HG02759 (cell line): Measurements from ENCODE around the gene RTEL1.

Experiments used
- ATAC-seq: cut with Tn5 transposase; IDR thresholded peaks from one replicate; pipeline ENCODE4 v1.9.1; 2021; ENCODE audit warnings: mild to moderate bottlenecking, moderate library complexity; ENCODE audit not compliant: unreplicated experiment

Gene RTEL1

DNA sequence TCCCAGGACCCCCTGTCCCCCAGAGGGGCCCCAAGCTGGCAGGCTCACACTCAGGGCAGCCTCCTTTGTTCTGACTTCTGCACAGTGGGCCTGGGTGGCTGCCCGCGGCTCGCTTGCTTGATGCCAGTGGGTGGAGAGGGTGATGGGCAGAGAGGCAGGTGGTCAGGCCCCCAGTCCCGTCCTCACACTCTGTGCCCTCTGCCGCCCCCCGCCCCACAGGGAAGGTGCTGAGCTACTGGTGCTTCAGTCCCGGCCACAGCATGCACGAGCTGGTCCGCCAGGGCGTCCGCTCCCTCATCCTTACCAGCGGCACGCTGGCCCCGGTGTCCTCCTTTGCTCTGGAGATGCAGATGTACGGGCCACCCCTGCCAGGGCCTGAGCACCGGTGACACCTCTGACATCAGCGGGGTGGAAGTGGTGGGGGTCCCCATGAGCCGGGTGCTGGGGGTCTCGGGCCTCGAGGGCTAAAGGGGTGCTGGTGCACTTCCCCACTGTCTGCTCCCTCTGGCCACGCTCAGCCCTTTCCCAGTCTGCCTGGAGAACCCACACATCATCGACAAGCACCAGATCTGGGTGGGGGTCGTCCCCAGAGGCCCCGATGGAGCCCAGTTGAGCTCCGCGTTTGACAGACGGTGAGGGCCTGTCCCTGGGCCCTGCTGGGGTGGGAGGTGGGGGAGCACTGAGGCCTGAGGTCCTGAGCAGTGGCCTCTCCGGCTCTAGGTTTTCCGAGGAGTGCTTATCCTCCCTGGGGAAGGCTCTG is 29.5 kb downstream of the RTEL1 start:
- ATAC-seq: no peak

DNA sequence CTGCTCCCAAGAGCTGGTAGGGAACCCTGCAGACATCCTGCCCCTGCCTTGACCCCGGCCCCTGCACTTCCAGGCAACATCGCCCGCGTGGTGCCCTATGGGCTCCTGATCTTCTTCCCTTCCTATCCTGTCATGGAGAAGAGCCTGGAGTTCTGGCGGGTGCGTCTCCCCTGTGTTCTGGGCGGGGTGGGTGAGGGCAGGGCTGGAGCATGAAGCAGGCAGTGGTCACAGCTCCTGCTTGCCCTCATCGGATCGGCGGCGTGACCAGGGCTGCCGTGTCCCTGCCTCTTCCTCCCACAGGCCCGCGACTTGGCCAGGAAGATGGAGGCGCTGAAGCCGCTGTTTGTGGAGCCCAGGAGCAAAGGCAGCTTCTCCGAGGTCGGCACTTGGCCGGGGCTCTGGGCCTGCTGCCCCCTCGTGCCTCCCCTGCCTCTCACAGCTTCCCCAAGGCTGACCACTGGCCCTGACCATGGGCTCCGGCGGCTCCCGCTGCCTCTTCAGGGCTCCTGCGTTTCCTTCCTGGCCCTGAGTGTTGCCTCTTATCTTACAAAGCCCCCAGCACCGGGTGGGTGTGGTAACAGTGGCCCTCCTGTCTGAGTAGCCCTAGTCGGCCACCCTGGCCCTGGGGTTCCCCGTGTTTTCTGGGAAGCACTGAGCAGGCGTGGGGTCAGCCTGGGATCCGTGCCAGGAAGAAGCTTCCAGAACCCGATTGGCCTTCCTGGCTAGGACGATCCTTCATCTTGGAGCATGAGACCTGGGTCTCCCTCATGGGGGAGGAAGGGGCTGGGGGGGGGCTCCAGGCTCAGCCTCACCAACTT is 30.3 kb downstream of the RTEL1 start:
- no peak for ATAC-seq

DNA sequence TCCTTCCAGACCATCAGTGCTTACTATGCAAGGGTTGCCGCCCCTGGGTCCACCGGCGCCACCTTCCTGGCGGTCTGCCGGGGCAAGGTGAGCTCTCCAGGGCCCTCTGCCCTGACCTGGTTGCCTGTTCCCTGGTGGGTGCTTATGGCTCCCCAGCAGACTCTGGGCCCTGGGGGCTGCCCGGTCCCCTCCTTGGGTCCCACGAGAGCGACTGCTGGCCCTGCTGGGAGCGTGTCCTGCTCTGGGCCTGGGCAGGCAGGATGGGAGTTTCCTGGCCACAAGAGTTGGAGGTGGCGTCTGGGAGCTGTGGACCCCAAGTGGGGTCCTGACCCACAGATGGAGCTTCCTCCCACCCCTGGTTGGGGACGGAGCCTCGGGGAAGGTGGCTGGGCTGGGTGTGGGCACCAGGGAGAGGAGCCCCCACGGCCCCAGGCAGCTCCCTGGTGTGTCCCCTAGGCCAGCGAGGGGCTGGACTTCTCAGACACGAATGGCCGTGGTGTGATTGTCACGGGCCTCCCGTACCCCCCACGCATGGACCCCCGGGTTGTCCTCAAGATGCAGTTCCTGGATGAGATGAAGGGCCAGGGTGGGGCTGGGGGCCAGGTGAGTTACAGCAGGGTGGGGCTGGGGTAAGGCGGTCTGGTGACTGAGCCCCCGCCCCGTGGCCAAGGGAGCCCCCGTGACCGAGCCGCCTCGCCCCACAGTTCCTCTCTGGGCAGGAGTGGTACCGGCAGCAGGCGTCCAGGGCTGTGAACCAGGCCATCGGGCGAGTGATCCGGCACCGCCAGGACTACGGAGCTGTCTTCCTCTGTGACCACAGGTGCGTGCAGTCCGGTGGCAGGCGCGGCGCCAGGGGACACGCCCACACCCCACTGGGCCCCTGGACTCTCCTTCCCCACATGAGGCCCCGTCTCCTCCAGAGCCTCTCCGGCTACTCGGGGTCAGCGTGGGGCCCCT is 31.2 kb downstream of the RTEL1 start:
- ATAC-seq: no peak

DNA sequence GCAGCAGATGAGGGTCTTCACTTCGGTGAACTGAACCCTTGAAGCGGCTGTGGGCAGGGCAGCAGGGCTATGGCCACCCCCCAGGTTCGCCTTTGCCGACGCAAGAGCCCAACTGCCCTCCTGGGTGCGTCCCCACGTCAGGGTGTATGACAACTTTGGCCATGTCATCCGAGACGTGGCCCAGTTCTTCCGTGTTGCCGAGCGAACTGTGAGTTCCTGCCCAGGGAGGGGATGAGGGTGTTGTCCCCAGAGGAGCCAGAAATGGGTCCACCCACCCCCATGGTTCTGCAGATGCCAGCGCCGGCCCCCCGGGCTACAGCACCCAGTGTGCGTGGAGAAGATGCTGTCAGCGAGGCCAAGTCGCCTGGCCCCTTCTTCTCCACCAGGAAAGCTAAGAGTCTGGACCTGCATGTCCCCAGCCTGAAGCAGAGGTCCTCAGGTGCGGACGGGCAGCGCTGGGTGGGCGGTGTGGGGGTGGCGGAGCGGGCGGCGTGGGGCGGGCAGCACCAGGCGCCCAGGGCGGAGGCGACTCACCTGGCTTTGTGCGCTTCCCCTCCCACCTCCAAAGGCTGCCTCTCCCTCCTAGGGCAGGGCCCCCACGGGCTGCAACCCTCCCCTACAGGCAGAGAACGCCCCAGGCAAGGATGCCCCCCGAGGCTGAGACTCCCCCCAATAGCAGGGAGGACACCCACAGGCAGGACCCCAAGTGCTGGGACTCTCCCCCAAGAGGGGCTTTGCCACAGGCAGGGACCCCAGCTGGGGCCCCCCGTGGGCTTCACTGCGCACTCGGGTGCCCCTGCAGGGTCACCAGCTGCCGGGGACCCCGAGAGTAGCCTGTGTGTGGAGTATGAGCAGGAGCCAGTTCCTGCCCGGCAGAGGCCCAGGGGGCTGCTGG is 32.1 kb downstream of the RTEL1 start:
- no peak for ATAC-seq

DNA sequence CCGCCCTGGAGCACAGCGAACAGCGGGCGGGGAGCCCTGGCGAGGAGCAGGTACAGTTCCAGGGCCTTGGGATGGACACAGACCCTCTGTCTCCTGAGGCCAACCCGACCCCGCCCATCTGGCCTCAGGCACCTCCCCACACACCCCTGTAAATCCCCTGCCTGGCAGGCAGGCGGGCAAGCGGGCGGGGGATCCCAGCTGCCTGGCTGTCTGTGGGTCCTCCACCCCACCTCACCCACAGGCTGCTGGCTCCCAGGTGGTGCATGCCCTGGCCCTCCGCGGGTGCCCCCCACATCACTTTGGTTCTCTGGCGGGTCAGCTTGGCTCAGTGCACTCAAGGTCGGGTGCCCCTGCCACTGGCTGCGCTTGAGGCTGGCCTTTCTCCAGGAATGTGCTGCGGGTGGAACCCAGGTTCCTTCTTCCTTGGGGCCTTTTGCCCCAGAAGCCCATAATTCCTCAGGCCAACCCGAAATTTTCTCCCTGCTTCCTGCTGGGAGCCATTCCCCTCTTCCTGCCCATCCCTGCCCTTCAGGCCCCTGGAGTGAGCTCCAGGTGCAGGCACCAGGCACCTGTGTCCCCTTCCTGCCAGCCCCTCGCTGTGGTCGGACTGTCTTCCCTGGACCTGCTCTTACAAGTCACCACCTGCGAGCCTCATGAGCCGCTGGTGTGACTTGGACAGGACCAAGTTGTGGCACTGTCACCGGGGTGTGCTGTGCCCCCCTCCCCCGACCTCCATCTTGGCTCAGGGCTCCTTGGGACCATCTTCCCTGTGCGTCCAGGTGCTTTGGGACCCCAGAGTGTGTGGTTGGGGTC is 33.0 kb downstream of the RTEL1 start:
- ATAC-seq: no peak

DNA sequence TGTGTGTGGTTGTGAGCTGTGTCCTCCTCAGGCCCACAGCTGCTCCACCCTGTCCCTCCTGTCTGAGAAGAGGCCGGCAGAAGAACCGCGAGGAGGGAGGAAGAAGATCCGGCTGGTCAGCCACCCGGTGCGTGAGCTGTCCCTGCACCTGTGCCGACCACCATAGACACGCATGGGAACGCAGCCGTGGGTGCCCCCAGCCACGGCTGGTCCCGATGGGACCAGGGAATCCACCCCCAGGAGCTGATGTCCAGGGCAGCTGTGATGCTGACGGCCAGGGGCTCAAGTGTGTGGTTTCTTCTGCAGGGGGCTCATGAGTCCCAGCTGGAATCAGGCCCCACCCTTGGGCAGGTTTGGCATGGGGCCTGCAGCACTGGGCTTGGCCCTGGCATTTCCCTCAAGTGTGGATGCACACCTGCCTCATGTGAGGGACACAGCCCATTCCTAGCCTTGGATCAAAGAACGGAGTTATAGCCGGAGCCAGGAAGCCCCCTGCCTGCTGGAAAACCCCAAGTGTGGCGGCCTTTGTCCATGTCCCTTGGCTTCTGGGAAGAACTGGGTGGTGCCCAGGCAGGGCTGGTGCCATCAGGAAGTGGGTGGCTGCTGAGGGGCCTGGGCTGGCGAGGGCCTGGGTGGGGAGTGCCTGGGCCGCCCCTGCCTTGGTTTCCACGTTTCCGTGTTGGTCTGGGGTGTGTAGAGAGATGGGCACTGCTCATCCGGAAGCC is 33.8 kb downstream of the RTEL1 start:
- ATAC-seq: no peak

DNA sequence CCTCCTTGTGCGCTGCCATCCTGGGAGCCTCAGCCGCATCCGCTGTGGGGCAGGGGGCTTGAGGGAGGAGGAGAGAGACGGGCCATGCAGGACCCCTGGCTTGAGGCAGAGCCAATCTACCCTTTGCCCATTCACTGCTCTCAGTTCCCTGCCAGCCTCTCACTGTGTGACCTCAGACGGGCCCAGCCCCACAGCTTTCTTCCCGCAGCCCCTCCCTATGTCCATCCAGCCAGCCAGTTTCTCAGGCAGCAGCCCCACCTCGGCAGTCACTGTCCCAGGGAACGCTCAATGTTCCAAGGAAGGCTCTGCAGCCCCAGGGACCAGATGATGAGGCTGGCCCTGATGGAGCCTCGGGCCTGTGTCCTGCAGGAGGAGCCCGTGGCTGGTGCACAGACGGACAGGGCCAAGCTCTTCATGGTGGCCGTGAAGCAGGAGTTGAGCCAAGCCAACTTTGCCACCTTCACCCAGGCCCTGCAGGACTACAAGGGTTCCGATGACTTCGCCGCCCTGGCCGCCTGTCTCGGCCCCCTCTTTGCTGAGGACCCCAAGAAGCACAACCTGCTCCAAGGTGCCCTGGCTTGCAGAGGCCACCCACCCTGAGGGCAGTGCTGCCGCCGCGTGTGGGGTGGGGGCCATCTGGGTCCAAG is 34.4 kb downstream of the RTEL1 start:
- ATAC-seq: no peak

DNA sequence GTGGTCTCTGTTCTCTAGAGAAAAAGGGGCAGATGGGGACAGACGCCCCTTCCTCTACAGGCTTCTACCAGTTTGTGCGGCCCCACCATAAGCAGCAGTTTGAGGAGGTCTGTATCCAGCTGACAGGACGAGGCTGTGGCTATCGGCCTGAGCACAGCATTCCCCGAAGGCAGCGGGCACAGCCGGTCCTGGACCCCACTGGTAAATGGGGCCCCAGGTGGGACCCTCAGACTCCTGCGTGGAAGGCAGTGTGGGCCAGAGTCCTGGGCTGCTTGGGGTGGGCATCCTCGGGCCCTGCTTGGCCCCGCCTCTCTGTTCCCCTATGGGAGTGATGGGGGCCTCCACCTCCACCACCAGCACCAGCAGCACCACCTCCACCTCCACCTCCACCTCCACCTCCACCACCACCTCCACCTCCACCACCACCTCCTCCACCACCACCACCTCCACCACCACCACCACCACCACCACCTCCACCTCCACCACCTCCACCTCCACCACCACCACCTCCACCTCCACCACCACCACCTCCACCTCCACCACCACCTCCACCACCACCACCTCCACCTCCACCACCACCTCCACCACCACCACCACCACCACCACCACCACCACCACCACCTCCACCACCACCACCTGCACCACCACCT is 35.1 kb downstream of the RTEL1 start:
- ATAC-seq: no peak

DNA sequence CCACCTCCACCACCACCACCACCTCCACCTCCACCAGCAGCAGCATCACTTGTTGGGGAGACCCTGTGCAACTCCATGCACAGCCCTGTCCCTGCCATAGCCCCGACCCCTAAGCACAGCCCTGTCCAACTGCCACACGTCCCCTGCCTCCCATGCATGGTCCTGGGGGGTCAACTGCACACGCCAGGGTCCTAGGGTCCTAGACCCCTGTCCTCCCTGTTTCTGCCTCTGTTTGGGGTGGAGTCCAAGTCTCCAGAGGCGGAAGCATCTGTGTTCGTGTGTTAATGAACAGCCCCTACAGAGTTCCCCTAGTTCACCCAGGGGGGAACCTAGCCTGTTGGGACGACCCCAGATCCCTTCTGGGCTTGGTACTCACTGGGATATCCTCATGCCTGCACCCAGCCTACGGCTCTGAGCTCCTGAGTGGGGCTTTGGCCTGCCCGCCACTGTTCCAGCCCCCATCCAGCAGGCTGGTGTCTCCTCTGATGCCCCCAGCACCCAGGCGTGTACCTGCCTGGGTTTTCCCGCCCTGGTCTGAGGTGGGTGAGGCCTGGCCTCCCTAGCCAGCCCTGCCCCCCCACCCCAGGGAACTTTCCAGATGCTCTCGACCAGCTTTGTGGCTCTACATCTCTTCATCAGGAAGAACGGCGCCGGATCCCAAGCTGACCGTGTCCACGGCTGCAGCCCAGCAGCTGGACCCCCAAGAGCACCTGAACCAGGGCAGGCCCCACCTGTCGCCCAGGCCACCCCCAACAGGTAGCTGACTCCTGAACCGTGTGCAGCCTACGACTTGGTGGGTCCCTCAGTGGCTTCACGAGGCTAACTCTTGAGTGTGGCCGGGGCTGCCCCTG is 35.8 kb downstream of the RTEL1 start:
- ATAC-seq: no peak

DNA sequence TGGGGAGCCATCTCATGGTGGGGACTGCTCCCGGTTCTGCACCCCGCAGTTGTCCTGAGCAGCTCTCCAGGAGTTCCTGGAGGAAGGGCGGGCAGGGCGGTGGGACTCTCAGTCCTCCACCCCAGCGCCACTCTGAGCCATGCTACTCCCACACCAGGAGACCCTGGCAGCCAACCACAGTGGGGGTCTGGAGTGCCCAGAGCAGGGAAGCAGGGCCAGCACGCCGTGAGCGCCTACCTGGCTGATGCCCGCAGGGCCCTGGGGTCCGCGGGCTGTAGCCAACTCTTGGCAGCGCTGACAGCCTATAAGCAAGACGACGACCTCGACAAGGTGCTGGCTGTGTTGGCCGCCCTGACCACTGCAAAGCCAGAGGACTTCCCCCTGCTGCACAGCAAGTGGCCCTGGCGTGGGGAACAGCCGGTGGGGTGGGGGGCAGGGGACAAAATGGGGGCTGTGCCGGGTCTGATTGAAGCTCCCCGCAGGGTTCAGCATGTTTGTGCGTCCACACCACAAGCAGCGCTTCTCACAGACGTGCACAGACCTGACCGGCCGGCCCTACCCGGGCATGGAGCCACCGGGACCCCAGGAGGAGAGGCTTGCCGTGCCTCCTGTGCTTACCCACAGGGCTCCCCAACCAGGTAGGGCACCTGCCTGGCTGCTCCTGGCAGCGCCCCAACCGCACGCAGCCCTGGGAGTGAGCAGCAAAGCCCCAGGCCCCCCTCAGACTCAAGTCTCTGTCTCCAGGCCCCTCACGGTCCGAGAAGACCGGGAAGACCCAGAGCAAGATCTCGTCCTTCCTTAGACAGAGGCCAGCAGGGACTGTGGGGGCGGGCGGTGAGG is 36.7 kb downstream of the RTEL1 start:
- ATAC-seq: no peak

DNA sequence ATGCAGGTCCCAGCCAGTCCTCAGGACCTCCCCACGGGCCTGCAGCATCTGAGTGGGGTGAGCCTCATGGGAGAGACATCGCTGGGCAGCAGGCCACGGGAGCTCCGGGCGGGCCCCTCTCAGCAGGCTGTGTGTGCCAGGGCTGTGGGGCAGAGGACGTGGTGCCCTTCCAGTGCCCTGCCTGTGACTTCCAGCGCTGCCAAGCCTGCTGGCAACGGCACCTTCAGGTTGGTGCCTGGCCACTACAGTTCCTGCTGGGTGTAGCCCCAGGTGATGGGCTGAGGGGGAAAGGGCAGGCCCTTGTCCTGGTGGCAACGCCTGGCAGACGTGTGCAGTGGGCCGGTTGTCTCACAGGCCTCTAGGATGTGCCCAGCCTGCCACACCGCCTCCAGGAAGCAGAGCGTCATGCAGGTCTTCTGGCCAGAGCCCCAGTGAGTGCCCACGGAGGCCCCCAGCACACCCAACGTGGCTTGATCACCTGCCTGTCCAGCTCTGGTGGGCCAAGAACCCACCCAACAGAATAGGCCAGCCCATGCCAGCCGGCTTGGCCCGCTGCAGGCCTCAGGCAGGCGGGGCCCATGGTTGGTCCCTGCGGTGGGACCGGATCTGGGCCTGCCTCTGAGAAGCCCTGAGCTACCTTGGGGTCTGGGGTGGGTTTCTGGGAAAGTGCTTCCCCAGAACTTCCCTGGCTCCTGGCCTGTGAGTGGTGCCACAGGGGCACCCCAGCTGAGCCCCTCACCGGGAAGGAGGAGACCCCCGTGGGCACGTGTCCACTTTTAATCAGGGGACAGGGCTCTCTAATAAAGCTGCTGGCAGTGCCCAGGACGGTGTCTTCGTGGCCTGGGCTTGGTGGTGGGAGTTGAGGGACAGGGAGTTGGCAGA is 37.6 kb downstream of the RTEL1 start:
- no peak for ATAC-seq

DNA sequence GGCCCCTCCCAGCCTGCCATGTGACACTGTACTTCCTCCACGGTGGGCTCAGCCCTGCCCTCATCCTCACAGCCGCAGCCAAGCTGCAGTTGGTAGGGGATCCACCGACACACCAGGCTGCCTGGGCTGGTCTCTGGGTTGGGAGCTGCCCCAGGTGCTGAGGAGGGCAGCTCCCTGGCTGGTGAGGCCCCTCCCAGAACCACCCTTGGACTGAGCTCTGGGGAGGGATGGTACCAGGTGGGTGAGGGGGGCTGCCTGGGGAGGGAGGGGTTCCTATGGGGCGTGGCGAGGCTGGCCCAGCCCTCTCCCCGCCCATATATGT is 38.2 kb downstream of the RTEL1 start:
- no peak for ATAC-seq

DNA sequence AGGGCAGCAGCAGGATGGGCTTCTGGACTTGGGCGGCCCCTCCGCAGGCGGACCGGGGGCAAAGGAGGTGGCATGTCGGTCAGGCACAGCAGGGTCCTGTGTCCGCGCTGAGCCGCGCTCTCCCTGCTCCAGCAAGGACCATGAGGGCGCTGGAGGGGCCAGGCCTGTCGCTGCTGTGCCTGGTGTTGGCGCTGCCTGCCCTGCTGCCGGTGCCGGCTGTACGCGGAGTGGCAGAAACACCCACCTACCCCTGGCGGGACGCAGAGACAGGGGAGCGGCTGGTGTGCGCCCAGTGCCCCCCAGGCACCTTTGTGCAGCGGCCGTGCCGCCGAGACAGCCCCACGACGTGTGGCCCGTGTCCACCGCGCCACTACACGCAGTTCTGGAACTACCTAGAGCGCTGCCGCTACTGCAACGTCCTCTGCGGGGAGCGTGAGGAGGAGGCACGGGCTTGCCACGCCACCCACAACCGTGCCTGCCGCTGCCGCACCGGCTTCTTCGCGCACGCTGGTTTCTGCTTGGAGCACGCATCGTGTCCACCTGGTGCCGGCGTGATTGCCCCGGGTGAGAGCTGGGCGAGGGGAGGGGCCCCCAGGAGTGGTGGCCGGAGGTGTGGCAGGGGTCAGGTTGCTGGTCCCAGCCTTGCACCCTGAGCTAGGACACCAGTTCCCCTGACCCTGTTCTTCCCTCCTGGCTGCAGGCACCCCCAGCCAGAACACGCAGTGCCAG is 38.7 kb downstream of the RTEL1 start, which contains the start of gene TNFRSF6B:
Gene TNFRSF6B (plus strand): TSS at position 25 of the 729 bp plus-strand sequence. CDS start 116 bp downstream, at position 141.
- ATAC-seq: no peak

DNA sequence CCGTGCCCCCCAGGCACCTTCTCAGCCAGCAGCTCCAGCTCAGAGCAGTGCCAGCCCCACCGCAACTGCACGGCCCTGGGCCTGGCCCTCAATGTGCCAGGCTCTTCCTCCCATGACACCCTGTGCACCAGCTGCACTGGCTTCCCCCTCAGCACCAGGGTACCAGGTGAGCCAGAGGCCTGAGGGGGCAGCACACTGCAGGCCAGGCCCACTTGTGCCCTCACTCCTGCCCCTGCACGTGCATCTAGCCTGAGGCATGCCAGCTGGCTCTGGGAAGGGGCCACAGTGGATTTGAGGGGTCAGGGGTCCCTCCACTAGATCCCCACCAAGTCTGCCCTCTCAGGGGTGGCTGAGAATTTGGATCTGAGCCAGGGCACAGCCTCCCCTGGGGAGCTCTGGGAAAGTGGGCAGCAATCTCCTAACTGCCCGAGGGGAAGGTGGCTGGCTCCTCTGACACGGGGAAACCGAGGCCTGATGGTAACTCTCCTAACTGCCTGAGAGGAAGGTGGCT is 39.3 kb downstream of the RTEL1 start:
- ATAC-seq: no peak
